NCI-H2196 treated with DMSO at 0.1 percent for 48 hours (cell line): ENCODE measurements around the gene MAP3K15.

ENCODE experiments used
- DNase-seq: peaks from one replicate; lab custom pipeline; 2025; ENCODE audit not compliant: unreplicated experiment; lab: John Stamatoyannopoulos, UW

Gene MAP3K15

DNA sequence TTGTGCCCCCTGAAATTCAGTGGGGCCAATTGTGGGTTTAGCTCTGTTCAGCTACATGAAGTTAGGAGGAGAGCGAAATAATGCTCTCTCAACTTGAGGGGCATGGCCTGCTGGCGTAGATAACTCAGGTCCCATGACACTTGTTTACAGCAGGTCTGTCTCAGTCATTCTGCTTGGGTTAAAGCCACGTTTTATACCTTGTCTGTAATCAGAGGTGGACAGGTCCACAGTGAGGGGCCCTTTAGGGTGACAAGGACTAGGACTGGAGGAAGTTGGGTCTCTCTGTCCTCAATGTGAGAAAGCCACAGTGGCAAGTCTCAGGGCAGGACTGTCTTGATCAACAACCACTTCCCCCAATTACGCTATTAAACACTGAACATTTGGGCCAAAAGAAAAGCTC, 122.6 kb downstream of the MAP3K15 start:
- DNase-seq = no peak

- no peak for DNase-seq
Measured at GRCh38 chrX:19392078-19392477, 123.2 kb downstream of the MAP3K15 start.

DNA sequence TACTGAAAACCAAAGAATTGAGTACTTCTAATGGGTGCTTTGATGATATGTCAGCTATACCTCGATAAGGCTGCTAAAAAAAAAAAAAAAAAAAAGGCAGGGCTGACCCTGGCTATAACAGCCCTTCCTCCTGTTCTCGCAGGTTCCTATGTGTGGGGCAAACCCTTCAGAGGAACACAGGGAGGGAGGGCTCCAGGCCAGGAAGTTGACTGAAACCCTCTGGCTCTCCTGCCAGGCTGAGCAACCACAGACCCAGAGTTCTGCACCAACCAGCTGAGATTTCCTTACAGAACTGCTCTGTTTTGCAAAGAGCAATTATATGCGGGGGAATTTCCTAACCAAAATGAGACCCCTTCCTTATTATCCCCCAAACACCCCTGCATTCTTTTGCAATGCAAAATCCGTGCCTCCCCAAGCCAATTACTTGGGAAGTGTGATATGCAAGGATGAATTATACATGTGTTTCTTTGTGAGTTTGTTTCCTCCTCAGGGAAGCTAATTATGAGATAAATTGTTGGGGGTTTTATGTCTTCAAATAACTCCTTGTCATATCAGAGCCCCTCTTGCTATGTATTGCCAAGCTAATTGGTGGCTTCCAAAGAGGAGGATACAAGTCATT, 126.0 kb downstream of the MAP3K15 start:
- DNase-seq = no peak

DNA sequence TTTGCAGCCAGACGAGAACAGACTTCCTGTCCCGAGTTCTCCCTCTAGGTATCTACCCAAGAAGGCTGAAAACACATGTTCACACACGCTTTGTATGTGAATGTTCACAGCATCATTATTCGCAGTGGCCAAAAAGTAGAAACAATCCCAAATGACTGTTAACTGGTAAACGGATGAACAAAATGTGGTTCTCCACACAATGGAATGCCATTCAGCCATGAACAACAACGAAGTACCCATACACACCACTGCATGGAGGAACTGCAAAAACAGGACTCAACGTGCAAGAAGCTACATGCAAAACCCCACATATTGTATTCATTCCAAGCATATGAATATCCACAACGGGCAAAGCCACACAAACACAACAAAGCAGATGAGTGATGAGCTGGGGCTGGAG, 126.6 kb downstream of the MAP3K15 start:
- DNase-seq = no peak

- no peak for DNase-seq
Measured at GRCh38 chrX:19388064-19388679, 127.1 kb downstream of the MAP3K15 start.

DNA sequence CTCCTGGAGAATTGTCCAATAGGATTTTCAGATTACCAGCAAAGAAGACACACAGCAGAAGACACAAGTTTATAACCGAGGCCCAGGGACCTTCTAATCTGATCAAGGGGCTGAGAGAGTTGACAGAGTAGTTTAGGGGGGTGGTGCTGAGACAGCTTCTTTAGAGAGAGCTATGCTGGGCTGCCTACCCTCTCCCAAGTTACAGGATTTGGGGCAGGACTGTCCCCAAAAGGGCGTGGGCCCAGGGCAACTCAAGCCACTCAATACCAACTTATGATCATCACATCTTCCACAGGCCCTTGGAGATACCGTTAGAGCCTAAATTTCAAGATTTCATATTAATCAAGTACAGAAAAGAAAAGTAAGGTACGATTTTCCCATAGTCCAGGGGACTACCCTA, 128.6 kb downstream of the MAP3K15 start:
- no peak for DNase-seq

DNA sequence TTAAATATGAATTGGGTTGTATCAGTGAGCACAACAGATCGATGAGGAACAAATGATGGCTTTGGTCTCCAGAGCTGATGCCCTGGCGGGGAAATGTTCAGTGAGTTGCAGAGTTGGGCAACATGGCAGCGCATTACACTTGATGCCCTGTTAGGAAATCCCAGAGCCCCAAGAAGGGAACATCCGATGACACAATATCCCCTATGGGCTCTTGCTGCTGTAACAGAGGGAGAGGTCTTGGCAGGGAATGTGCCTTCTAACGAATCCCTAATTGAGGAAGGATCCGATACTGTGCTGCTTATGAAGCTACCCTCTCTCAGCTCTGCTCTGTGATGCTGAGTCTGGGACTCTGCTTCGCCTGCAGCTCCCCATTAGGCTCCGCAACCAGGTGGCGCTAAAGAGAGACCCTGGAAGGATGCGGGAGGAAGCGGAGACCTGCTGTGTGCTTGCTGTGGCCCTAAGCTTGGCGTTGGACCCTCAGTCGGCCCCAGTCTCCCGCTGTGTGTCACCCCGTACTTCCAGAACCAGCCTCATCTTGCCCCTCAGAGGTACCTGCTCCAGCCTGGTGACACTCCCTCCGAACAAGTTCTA, 132.7 kb downstream of the MAP3K15 start:
- DNase-seq = no peak

GRCh38 chrX:19381326-19381725, 134.0 kb downstream of the MAP3K15 start:
- DNase-seq = no peak

GRCh38 chrX:19377799-19378198, 137.5 kb downstream of the MAP3K15 start:
- no peak for DNase-seq

GRCh38 chrX:19375546-19375945, 139.8 kb downstream of the MAP3K15 start:
- DNase-seq = no peak

- DNase-seq = no peak
Measured at GRCh38 chrX:19373351-19373891, 141.9 kb downstream of the MAP3K15 start.

- DNase-seq = no peak
Measured at GRCh38 chrX:19372547-19373331, 142.6 kb downstream of the MAP3K15 start.

- no peak for DNase-seq
Measured at GRCh38 chrX:19372170-19372546, 143.2 kb downstream of the MAP3K15 start.

DNA sequence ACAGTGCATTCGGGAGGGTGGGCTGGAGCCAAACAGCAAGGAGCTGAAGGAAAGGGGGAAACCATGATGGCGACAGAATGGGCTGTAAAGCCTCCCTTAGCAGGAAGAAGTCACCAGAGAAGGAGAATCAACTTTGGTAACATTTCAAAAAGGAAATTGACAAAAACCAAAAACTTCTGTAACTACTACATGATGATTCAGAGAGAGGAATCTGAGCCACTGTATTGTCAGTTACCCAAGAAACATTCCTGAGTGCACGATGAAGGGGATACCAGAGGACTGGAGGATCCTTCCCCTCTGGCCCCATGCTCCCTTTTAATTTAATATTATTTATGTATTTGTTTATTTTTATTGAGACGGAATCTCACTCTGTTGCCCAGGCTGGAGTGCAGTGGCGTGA, 145.2 kb downstream of the MAP3K15 start:
- no peak for DNase-seq

DNA sequence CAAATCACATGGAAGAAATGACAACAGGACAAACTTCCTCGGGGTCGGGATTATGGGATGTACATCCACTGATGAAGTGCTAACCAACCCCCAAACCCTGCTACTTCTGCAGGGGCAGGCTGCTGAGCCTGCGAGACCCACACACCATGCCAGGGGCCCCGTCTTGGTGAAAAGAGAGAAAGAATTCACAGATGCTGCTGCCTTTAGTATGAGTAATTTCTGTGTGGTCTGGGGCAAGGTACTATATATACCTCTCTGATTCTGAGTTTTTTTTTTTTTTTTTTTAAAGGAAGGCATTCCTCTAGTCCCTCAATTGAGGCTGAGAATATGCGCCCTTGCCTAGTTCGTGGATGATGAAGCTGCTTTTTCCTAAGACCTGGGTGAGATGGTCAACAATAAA, 146.7 kb downstream of the MAP3K15 start:
- DNase-seq = no peak

GRCh38 chrX:19361701-19362100, 153.6 kb downstream of the MAP3K15 start:
- DNase-seq = no peak

DNA sequence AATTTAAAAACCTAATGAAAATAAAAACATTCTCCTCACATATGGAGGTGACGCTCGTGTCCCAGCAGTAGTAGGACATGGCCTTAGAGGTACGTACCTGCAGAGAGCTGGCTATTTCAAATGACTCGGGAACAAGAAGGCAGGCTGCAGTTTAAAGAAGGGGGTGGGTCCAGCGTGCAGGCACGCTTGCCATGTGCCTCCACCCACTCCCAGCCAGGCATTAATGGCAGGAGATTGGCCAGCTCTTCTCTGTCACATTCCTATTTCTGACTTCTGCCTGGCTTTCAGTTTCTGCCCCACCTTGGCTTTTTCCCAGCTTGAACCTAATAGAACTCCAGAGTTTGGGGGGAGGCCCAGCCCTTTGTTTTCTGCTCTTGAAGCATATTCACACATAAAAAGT, 154.4 kb downstream of the MAP3K15 start:
- DNase-seq = no peak

DNA sequence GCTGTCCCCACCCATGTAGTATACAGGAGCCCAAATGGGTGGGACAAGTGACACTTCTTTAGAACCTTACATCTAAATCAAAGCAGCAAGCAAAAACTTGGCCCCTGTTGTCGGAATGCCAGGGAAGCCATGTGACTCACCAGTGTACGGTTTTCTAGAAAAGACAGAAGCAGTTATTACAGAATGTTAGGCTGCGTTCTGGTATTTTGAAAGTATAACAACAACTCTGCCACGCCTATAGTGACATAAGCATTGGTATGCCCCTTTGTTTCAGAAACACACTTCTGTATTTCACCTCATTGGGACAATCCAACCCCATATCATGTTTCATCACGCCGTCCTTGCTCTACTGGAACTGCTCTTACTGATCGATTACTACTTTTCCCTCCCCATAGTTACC, 156.8 kb downstream of the MAP3K15 start:
- DNase-seq = no peak

GRCh38 chrX:19354625-19355024, 160.7 kb downstream of the MAP3K15 start:
- DNase-seq = no peak

GRCh38 chrX:19350941-19351384, 164.3 kb downstream of the MAP3K15 start:
- no peak for DNase-seq

DNA sequence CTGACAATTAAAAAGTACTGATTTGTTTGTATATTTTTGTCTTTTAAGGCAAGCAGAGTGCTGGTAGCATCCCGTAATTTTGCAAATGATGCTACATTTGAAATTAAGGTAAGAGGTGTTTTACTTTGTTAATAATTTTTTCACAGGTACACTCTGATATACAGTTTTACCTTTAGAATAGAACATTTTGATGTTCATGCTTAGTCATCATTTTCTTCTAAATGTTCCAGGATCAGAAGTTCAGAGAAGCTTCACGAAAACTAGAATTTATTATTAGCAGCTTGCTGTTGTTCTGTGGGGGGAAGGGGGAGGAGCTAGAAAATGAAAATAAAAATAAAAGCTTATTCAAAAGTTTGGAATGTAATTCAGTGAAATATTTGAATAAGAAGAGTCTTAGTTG, 166.0 kb downstream of the MAP3K15 start:
- no peak for DNase-seq

- no peak for DNase-seq
Measured at GRCh38 chrX:19347916-19348315, 167.4 kb downstream of the MAP3K15 start.
